ENCODE data around the gene SLC25A47.
"Not testable (repeated sequence)": the region's sequence is repeated elsewhere in the genome, so short reads cannot be mapped to it uniquely, and the experiment has no call there.

SLC25A47 gene, protein sequence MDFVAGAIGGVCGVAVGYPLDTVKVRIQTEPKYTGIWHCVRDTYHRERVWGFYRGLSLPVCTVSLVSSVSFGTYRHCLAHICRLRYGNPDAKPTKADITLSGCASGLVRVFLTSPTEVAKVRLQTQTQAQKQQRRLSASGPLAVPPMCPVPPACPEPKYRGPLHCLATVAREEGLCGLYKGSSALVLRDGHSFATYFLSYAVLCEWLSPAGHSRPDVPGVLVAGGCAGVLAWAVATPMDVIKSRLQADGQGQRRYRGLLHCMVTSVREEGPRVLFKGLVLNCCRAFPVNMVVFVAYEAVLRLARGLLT

DNA sequence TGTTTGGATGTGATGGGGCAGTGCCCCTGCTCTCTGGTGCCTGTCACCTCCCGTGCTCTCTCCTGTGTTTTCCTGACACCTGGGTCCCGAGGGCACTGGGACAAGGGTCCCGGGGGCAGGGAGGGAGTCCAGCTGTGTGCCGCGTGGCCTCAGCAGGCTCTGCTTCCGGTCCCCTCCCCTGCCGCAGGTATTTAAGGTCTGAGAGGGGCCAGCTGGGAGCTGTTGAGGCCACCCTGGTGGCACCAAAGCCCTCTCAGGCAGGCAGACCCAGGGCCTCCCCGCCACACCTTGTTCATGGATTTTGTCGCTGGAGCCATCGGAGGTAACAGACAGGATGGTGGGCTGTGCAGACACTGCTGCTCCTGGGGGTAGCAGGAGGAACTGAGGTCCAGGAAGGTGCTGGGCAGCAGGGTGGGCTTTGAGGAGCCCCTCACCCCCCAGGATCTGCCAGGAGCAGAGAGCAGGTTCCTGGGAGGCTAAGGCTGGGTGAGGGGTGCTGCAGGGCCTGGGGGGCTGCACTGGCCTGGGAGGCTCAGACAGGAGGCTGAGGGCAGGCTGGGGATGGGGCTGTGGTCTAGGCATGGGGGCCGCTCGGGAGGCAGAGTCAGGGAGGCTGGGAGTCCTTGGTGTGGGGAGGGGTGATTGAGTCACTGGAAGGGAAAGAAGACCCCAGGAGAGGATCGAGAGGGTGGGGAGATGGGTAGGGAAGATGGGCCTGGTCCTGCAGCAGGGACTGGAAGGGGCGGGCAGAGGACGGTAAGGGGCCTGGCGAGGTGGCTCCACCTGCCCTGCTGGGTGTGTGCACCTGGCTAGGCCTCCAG lies at the start of gene SLC25A47:
TSS of gene SLC25A47 (plus strand) at position 219 of the 821 bp plus-strand sequence. CDS start at position 295, 76 bp downstream.
- no peak for DNase-seq

DNA sequence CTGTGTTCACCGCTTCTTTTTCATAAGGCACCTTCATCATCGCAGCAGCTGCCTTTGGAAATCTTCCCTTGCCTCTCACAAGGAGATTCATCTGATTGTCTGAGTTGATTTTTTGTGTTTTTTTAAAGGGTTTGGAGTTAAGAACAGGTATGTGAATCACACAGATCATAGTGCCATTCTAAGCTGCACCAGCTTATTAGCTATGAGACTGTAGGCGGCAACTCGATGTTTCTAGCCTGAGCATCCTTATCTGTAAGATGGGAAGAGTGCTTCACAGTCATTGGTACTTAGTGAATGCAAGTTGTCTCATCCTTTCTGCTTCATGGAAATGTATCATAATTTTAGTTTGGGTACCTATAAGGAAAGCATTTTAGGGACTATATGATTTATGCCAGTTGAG lies 48.9 kb upstream of the SLC25A47 start:
- DNase-seq = no peak

DNA sequence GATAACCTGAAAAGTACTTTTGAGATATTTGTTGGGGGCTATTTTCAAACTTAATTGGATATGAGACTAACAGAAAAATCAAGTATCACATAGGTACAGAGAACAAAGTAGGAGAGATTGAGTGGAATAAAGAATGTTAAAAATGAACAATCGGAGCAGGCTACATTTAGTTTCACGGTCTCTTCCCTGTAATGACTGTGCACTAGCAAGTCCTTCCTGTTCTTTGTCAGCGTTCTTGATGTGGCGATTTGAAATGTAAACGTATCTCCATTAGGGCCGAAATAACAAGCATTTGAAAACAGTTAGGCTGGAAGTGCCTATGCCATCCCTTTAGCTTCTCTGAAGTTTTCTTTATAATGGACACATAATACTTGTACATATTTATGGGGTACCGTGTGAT lies 47.9 kb upstream of the SLC25A47 start:
- DNase-seq = no peak

DNA sequence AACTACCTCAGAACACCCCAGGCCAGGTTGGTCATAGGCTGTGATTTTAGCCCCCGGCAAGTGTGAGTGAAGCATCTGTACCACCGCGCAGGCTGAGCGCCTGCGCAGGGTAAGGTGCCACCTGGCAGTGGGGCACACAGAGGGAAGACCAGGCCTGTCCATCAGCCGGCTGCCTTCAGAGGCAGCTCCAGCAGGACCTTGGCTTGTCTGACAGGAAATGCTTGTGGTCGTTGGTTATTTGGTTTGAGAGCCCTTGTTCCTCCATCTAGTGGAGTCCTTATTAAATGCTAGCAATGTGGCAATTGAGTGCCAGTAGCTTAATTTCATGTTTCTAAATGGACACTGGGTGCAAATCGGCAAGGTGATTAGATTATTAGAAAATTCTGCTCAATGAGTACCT lies 44.4 kb upstream of the SLC25A47 start:
- DNase-seq = no peak

DNA sequence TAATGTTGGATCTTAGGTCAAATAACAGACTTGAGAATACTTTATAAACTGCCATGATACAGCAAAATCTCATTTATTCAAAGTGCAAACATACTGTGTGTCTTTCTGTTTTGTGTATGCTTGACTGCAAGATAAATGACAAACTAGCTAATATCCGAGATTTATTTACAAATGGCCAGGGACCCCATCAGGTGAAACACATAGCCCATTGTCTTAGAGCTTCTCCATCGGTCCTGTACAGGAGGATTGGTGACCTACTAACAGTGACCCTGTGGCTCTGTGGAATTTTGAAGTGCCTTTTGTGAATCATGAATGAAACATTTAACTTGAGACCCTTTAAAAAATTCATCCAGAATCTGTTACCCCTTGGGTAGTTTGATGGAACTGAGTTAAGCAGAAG lies 44.0 kb upstream of the SLC25A47 start:
- no peak for DNase-seq

DNA sequence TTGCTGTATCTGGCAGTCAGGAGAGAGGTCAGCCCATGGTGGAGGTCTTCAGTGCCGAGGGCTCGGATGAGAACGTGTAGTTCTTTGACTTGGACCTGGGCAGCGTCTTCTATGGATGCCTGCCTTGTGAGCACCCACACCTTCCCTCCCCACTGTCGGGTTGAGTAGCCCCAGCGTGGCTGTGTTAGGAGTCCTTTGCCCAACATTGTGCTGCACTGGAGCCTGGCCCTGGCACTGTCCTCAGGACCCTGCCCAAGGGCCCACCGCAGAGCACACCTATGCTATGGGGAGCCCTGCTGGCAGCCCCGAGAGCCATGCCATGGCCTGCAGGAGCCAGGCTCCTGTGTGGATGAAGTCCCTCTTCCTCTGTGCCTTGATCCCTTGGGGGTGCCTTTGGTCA lies 43.6 kb upstream of the SLC25A47 start:
- DNase-seq = no peak

DNA sequence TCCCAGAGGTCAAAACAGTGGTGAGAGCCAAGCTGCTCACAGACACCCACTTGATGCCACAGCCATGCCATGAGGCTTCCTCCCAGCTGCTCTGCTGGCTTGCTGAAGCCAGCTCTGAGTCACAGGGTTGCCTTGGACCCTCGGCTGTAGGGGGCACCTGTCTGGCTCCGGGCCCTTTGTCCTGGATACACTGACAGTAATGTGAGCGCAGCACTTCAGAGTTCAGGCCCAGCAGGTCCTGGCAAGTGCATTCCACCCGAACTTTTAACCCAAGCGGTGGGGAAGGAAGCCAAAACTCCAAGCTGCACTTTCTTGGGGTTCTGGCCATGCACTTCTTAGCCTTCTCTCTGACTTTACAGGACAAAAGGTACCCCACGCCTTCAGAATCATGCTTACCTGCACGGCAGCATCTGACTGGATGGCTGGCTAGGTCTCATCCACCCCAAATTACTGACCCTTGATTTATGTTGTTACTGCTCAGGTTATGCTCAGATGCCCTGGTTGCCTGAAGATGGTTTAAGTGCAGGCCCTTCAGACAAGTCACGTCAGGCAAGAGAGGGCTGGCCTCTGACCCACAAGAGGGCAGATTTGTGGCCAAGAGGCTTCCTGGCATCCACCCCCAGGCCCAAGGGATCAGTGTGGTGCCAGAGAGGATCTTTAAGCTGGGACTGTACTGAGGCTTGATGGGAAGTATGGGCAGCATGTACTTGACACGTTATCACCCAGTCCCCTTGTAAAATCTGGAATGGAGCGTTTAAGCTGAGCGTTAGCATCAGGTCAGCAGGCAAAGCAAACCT lies 41.7 kb upstream of the SLC25A47 start:
- DNase-seq = no peak

DNA sequence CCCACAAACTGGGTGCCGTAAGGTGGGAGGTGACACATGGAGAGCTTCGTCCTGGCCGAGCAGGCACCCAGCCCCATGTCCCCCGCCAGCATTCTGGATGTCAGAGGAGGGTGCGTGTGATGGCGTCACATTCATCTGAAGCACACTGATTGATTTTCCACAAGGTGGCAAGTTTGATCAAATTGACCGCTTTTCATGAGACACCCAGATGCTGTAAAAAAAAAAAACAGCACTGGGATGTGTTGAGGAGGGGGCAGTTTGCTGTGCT lies 41.1 kb upstream of the SLC25A47 start:
- no peak for DNase-seq

DNA sequence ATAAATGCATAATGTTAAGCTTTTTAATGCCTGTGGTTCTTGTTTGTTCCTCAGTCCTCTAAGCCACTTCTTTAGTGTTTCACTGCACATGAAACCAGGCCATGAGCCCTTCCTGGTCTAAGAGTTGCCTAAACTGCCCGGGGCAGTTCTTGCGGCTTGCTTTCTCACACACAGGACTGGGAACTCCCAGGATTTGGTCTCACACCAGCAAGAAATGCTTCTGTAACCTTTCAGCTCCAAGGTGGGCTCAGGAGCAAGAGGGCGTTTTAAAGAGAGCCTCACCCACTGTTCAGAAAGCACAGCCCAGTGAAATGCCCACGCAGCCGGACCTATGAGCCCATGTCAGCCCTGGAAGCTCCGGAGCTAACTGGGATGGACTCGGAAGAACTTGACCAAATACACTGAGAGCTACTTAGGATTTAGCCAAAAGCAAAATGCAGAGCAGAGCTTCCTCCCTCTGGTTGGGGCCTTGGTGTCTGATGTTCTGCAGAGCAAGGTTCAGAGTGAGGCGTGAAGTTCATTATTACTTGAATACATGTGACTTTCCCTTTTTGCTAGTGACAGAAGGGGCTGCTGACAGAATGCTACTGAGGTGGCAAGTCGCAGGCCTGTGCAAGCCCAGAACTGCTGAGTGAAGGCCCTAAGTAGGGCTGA lies 40.2 kb upstream of the SLC25A47 start:
- no peak for DNase-seq

DNA sequence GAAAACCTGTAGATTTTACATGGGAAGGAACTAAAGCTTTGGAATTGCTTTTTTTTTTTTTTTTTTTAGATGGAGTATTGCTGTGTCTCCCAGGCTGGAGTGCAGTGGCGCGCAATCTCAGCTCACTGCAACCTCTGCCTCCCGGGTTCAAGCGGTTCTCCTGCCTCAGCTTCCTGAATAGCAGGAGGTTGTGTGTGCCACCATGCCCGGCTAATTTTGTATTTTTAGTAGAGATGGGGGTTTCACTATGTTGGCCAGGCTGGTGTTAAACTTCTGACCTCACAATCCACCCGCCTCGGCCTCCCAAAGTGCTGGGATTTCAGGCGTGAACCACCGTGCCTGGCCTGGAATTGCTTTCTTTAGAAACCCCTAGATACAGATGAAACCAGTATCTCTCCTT lies 39.7 kb upstream of the SLC25A47 start:
- DNase-seq = not testable (repeated sequence)

DNA sequence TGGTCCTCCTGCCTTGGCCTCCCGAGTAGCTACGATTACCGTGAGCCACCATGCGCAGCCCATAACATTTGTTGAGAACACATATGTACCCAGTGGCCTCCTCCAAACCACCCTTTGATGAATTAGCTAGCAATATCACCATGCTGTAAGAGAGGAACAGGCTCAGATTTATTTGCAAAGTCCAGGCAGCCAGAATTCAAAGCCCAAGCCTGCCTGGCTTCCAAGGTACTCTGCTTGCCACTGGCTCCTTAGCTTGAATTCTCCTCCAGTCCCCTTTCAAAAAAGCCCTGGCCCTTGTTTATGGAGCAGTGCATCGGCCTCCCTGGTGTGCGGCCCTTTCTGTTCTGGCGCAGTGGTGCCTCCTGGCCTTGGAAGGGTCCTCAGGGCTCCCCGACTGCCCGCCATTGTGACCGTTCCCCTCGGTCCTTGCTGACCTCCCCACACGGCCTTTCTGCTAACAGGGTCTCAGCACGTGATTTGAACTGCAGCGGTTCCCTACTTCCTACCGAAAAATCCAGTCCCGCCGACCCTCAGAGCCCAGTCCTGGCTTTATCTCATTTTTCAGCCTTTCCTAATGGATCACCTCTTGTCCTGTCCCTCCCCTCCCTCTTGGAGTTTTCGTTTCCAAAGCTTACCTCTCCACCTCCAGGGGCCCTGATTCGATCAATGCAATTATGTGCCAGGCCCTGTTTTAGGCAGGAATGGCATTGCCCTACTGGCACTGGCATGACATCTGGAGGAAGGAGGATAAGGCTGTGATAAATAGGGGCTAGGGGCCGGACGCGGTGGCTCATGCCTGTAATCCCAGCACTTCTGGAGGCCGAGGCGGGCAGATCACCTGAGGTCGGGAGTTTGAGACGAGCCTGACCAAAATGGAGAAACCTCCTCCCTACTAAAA lies 38.9 kb upstream of the SLC25A47 start:
- DNase-seq = peak; percentile 9

DNA sequence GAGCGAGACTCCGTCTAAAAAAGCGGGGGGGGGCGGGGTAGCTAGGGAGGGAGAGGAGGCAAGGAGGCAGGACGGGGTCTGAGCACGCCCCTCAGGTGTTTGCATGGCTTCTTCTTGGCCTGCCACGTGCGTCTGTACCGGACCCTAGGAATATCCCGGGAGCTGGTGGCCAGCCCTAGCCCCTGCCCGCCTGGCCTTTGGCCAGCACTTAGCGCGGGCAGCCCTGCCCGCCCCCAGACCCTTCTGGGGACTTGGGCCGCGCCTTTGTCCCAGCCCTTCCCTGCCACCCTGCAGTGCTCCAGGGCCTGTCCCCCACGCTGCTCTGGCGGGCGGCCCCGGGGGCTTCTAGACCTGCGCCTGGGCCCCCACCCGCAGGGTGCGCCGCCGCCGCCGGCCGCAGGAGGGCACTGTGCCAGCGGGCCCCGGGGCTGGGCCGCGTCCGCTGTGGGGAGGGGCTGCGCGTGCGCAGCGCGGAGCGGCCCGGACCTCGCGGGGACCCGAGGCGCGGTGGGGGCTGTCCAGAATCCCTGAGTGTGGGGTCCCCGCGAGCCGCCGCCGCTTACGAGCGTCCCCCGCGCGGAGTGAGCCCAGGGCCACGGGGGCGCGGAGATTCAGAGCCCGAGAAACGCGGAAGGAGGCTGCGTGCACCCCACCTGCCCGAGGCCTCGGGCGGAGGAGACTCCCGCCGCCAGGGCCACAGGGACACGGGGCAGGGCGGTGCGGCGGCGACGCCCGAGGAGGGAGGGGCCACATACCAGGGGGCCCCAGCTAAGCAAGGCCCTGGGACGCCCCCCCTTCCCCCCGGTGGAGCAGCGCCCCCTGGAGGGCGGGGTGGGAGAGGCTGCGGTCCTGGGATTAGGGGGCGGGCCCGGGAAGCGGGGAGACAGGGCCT lies 37.9 kb upstream of the SLC25A47 start:
- peak; percentile 87 for DNase-seq

DNA sequence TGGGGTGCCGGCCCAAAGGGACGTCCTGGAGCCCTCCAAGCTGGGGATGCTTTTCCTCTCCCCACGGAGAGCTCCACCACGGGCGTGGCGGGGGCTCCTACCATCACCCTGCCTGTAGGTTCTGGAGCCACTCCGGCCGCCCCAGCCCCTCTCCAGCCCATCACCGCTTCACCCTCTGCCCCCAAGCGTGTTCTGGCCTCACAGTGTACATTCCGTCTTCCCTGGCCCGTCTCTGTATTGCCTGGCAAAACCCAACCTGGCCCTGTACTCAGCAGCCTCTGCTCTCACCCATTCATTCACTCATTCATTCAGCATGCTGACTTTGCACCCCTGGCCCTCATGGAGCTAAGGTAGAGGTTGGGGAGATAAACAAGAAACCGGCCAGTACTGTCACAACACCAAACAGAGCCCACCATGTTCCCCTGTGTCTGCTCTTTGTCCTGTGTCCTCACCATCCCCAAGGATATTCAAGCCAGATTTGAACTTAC lies 37.2 kb upstream of the SLC25A47 start:
- no peak for DNase-seq

DNA sequence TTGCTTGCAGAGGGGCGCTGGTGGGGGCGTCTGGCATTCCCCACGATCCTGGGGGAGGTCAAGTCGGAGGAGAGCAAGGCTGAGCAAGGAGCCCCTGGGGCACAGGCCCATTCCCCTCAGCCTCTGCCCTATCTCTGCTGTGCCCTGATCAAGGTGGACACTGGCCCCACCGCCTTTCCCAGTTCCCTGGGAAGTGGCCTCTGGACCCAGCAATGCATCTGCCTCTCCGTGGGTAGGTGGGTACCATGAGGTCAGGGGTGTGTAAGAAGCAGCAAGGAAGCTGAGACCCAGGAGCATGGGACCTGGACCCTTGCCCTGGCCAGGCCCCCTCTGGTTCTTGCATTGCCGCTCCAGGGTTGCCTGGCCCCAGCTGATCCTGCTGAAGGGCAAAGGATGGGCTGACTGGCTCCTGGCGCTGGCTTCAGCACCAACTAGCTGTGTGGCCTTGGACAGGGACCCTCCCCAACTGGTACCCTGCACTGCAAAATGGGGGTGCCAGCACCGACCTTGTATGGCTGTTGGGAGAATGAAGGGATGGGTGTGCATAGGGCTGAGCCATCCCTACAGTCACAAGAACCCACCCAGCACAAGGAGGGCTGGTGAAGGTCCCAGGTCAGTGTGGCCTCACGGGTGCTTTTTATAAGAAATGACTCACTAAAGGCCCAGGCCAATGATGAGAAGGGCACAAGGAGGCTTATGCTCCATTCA lies 36.5 kb upstream of the SLC25A47 start:
- DNase-seq = no peak

DNA sequence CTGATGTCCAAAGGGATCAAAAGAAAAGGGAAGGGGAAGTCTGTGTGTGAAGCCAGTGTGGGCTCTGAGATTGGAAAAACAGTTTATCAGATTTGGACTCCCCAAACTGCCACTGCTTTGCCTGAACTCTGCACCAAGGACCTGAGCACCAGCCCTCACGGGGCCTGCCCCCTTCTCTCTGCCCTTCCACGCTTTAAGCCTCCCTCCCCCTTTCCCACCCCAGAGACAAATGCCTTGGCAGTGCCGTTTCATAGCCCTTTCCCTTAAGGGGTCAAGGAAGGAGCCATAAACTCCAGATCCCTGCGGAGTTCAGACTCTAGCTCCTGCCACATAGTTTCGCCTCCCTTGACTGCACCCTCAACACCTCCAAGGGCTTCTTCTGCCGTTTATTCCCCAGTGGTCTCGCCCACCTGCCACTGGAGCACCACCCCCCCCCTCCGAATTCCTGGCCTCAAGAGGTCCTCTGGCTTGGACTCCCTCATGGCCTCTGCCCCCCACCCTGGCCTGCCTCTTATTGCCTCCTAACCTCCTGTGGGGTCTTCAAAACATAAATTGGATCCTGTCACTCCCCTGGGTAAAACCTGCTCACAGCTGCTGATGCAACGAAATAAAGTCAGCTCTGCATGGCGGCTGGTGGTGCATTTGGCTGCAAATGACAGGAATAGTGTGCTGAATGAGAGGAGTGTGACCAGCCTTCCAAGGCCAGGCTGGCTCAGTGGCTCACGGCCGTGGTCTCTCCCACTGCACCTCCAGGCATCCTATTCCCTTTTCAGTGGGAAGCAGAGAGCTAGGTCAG lies 35.7 kb upstream of the SLC25A47 start:
- DNase-seq = no peak

DNA sequence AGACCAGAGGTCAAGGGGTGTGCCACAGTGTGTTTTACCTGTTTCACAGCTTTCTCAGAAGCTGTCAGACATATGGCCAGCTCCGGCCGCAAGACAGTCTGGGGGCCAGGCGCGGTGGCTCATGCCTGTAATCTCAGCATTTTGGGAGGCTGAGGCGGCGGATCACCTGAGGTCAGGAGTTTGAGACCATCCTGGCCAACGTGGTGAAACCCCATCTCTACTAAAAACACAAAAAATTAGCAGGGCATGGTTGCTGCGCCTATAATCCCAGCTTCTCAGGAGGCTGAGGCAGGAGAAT lies 35.2 kb upstream of the SLC25A47 start:
- DNase-seq = not testable (repeated sequence)

DNA sequence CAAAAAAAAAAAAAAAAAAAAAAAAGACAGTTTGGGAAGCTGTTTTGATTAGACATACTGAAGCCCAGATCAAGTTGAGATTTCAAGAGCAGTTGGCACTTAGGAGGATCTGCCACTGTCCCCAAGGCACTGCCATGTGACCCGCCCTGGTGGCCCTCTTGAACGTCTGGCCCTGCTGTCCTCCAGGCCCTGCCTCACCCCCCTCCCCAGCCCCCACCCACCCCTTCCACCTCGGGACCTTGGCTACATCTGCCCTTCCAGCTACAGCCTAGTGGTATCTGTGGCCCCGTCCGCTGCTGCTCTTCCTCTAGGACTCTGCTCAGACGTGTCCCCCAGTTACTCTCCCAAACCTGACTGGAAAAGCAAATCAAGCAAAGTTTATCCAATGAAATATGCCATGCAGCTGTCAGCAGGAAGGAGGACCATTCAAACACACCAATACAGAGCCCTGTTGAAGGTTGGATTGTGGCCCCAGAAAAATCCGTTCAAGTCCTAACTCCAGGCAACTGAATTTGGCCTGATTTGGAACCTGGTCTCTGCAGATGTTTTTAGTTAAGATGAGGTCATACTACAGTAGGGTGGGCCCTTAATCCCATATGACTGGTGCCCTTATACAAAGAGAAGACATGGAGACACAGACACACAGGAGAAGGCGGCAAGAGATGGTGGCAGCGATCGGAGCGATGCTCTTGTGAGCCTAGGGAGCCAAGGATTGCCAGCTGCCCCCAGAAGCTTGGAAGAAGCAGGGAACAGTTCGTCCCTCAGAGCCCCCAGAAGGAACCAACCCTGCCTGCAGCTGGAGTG lies 34.6 kb upstream of the SLC25A47 start:
- no peak for DNase-seq

DNA sequence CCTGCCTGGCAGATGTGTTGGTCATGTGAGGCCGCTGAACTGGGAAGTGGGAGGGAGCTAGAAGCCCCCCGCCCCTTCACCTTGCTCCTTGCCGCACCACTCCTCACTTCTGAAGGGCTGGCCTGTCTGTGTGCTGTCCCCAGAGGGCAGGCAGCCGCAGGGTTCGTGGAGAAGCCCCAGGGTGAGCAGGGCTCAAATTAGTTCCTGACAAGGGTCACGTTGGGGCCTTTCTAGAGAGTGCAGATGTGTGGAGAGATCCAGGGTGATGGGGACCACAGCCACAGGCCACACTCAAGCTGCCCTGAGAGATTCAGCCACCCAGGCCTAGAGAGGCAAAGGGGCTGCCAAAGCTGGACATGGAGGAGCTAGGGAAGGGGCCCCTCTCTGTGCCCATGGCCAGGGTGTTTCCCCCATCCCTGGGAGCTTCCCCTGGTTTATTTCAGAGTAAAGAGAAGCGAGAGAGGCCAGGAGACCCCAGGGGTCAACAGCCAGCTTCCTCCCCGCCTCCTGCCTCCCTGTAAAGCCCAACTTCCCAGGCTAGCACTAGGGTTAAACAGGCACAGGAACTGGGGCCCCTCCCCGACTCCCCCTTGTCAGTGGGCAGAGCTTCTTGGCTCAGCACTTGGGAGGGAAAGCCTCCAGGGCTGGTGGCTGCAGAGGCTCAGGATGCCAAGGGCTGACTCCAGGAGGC lies 33.1 kb upstream of the SLC25A47 start:
- peak; percentile 4 for DNase-seq
